Thyroid gland (tissue), 4 donors: ENCODE measurements around the gene PRG3.

Experiments
- POLR2A ChIP-seq, 2 donors: fragments of 450-650 bp; IDR thresholded peaks; one replicate each; pipeline ENCODE4 v1.6.1; 2017; ENCODE audit warnings: antibody characterized with exemption in 2 of 2, mild to moderate bottlenecking in 2 of 2, moderate library complexity in 1 of 2
- TF ChIP-seq, protein P1 (sequence below), 6 experiments: fragments of 200-600 bp in 3 of 6; fragments of 450-650 bp in 3 of 6; sonication (generic) in 3 of 6; IDR thresholded peaks; one replicate each; pipeline ENCODE4 v1.5.1; 2016 to 2019; ENCODE audit warnings: antibody characterized with exemption in 6 of 6, mild to moderate bottlenecking in 2 of 6, inconsistent platforms in 1 of 6, moderate library complexity in 1 of 6

DNA sequence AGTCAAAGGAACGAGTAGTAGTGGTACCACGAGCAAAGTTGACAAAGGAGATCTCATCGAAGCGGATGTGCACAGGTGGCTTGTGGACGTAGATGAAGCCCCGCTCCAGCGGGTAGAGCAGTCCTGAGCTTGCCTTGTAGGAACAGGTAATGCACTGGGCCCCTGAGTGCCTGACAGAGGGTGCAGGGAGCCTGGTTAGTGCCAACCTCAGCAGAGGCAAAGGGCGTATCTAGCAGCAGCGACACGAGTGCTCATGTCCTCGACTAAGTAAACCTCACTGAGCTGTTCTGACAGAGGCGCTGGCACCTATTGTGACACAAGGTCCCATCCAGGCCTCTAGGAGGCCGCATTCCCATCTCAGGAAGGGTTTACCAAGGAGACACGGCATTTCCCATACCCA, 49.2 kb downstream of the PRG3 start:
- TF ChIP-seq POLR2A (IDR thresholded peaks at IDR 0.05) = no peak
- TF ChIP-seq, protein P1, sequence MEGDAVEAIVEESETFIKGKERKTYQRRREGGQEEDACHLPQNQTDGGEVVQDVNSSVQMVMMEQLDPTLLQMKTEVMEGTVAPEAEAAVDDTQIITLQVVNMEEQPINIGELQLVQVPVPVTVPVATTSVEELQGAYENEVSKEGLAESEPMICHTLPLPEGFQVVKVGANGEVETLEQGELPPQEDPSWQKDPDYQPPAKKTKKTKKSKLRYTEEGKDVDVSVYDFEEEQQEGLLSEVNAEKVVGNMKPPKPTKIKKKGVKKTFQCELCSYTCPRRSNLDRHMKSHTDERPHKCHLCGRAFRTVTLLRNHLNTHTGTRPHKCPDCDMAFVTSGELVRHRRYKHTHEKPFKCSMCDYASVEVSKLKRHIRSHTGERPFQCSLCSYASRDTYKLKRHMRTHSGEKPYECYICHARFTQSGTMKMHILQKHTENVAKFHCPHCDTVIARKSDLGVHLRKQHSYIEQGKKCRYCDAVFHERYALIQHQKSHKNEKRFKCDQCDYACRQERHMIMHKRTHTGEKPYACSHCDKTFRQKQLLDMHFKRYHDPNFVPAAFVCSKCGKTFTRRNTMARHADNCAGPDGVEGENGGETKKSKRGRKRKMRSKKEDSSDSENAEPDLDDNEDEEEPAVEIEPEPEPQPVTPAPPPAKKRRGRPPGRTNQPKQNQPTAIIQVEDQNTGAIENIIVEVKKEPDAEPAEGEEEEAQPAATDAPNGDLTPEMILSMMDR (IDR thresholded peaks at IDR 0.05) = no peak
